IMR-90 (cell line): ENCODE measurements around the gene ZKSCAN8. TPM values are rescaled to one million over a fixed set of nuclear protein-coding genes. Genes with fewer than 3 reads are reported as not detected.

Source experiments
- ATAC-seq: fragments of 200-7000 bp; cut with Tn5 transposase; 2 replicates; pipeline ENCODE4 v1.9.1; 2020; ENCODE audit warnings: low read depth, mild to moderate bottlenecking, moderate library complexity
- BruUV-seq: library from RNA; stranded (reverse); fragments of 400-500 nt; replicated peaks from 2 replicates; lab custom pipeline; 2021; lab: Mats Ljungman, UMichigan
- CTCF ChIA-PET: fragments of 300-600 bp; formaldehyde crosslinking; extraction: SDS; loops from one replicate; lab custom pipeline; 2021; ENCODE audit warnings: antibody characterized with exemption; lab: Yijun Ruan, JAX
- POLR2A ChIA-PET: fragments of 300-600 bp; sonication (Branson Sonifier 250); formaldehyde crosslinking; loops from one replicate; lab custom pipeline; 2022; ENCODE audit warnings: antibody characterized with exemption; ENCODE audit not compliant: unreplicated experiment; lab: Charles Lee
- DNase-seq: peaks from one replicate; pipeline ENCODE4 v3.0.0; 2013
- H2AFZ ChIP-seq: replicated peaks from 2 replicates; pipeline ENCODE3; 2013; ENCODE audit warnings: low read length, mild to moderate bottlenecking; ENCODE audit not compliant: poor library complexity
- H2AK5ac ChIP-seq: 2 replicates; pipeline ENCODE4 v1.6.1; 2013; ENCODE audit warnings: low read depth, low read length, inconsistent platforms
- H2AK9ac ChIP-seq: replicated peaks from 2 replicates; pipeline ENCODE3; 2013; ENCODE audit warnings: mild to moderate bottlenecking, low read depth, low read length, moderate library complexity; ENCODE audit not compliant: poor library complexity
- H2BK120ac ChIP-seq: 2 replicates; pipeline ENCODE4 v1.6.1; 2013; ENCODE audit warnings: low read depth, low read length, inconsistent platforms
- H2BK15ac ChIP-seq: 3 replicates; pipeline ENCODE4 v1.6.1; 2013; ENCODE audit warnings: low read depth, low read length, inconsistent platforms
- H2BK20ac ChIP-seq: 2 replicates; pipeline ENCODE4 v1.6.1; 2013; ENCODE audit warnings: low read depth, mild to moderate bottlenecking, inconsistent platforms, low read length, moderate library complexity
- H2BK5ac ChIP-seq: 2 replicates; pipeline ENCODE4 v1.6.1; 2013; ENCODE audit warnings: mild to moderate bottlenecking, low read depth, low read length, inconsistent platforms; ENCODE audit not compliant: poor library complexity, severe bottlenecking
- H3K14ac ChIP-seq: replicated peaks from 2 replicates; pipeline ENCODE4 v1.6.1; 2013; ENCODE audit warnings: low read depth, low read length, inconsistent platforms
- H3K18ac ChIP-seq: 2 replicates; pipeline ENCODE4 v1.6.1; 2013; ENCODE audit warnings: low read depth, low read length, control low read depth
- H3K23ac ChIP-seq: 2 replicates; pipeline ENCODE4 v1.6.1; 2013; ENCODE audit warnings: low read depth, low read length, inconsistent platforms
- H3K27ac ChIP-seq: 2 replicates; pipeline ENCODE4 v1.5.1; 2013; ENCODE audit warnings: mild to moderate bottlenecking, control low read depth, low read length; ENCODE audit not compliant: insufficient read depth
- H3K27me3 ChIP-seq: 2 replicates; pipeline ENCODE4 v1.6.1; 2013; ENCODE audit warnings: low read length; ENCODE audit not compliant: control insufficient read depth, insufficient read depth
- H3K36me3 ChIP-seq: 2 replicates; pipeline ENCODE4 v1.6.1; 2013; ENCODE audit warnings: low read length, mixed read lengths; ENCODE audit not compliant: control insufficient read depth, insufficient read depth
- H3K4ac ChIP-seq: 2 replicates; pipeline ENCODE4 v1.6.1; 2013; ENCODE audit warnings: low read depth, low read length, inconsistent platforms
- H3K4me1 ChIP-seq: 2 replicates; pipeline ENCODE4 v1.6.1; 2013; ENCODE audit warnings: low read length, mixed read lengths; ENCODE audit not compliant: control insufficient read depth, insufficient read depth
- H3K4me2 ChIP-seq: 2 replicates; pipeline ENCODE4 v1.6.1; 2013; ENCODE audit warnings: low read depth, mild to moderate bottlenecking, control low read depth, low read length, moderate library complexity
- H3K4me3 ChIP-seq: 2 replicates; pipeline ENCODE4 v1.5.1; 2013; ENCODE audit warnings: low read depth, mild to moderate bottlenecking, control low read depth, low read length, moderate library complexity; ENCODE audit not compliant: insufficient read depth
- H3K56ac ChIP-seq: 2 replicates; pipeline ENCODE4 v1.6.1; 2013; ENCODE audit warnings: low read length, inconsistent platforms; ENCODE audit not compliant: insufficient read depth; ENCODE audit errors: extremely low read depth
- H3K79me1 ChIP-seq, 2 experiments: 2 replicates each; pipeline ENCODE4 v1.6.1; 2013; ENCODE audit warnings: low read length in 2 of 2, inconsistent platforms in 1 of 2, low read depth in 1 of 2
- H3K9ac ChIP-seq: 2 replicates; pipeline ENCODE4 v1.6.1; 2013; ENCODE audit warnings: low read depth, low read length, control low read depth
- H3K9me1 ChIP-seq: 2 replicates; pipeline ENCODE4 v1.6.1; 2013; ENCODE audit warnings: low read length, inconsistent platforms; ENCODE audit not compliant: insufficient read depth
- H3K9me3 ChIP-seq: 2 replicates; pipeline ENCODE4 v1.6.1; 2013; ENCODE audit warnings: low read length; ENCODE audit not compliant: control insufficient read depth, insufficient read depth
- H4K20me1 ChIP-seq: 2 replicates; pipeline ENCODE4 v1.6.1; 2013; ENCODE audit warnings: low read length, inconsistent platforms; ENCODE audit not compliant: insufficient read depth
- H4K5ac ChIP-seq: 2 replicates; pipeline ENCODE4 v1.6.1; 2013; ENCODE audit warnings: mild to moderate bottlenecking, low read depth, low read length, control low read depth
- H4K8ac ChIP-seq, 2 experiments: 2 replicates each; pipeline ENCODE4 v1.6.1; 2013; ENCODE audit warnings: low read depth in 2 of 2, low read length in 2 of 2, control low read depth in 1 of 2, inconsistent platforms in 1 of 2
- H4K91ac ChIP-seq: 2 replicates; pipeline ENCODE4 v1.6.1; 2013; ENCODE audit warnings: low read depth, low read length, inconsistent platforms; ENCODE audit not compliant: insufficient read depth
- BHLHE40 ChIP-seq: fragments of 150-350 bp; IDR thresholded peaks from 2 replicates; pipeline ENCODE4 v1.6.1; 2016; ENCODE audit warnings: mild to moderate bottlenecking, low read depth, low read length
- CEBPB ChIP-seq: IDR thresholded peaks from 2 replicates; pipeline ENCODE4 v1.6.1; 2012; ENCODE audit warnings: low read depth, low read length, improper control_type of control experiment
- CHD1 ChIP-seq: IDR thresholded peaks from 2 replicates; pipeline ENCODE4 v1.6.1; 2012; ENCODE audit warnings: low read depth, low read length, improper control_type of control experiment
- CTCF ChIP-seq: conservative IDR thresholded peaks from 2 replicates; pipeline ENCODE4 v1.5.1; 2012; ENCODE audit warnings: mild to moderate bottlenecking, low read depth, low read length, improper control_type of control experiment
- ELK1 ChIP-seq: fragments of 150-350 bp; IDR thresholded peaks from 2 replicates; pipeline ENCODE4 v1.6.1; 2016; ENCODE audit warnings: low read depth, mild to moderate bottlenecking, low read length, moderate library complexity, borderline replicate concordance
- FOS ChIP-seq: fragments of 150-350 bp; IDR thresholded peaks from 2 replicates; pipeline ENCODE4 v1.6.1; 2016; ENCODE audit warnings: low read depth, low read length
- MAFK ChIP-seq: IDR thresholded peaks from 2 replicates; pipeline ENCODE4 v1.6.1; 2012; ENCODE audit warnings: low read depth, low read length, improper control_type of control experiment
- MAZ ChIP-seq: IDR thresholded peaks from 2 replicates; pipeline ENCODE4 v1.6.1; 2012; ENCODE audit warnings: low read depth, mild to moderate bottlenecking, low read length, improper control_type of control experiment, moderate library complexity, borderline replicate concordance
- MXI1 ChIP-seq: IDR thresholded peaks from 2 replicates; pipeline ENCODE4 v1.6.1; 2012; ENCODE audit warnings: low read depth, mild to moderate bottlenecking, low read length, moderate library complexity, borderline replicate concordance
- NFE2L2 ChIP-seq: fragments of 150-350 bp; IDR thresholded peaks from 2 replicates; pipeline ENCODE4 v1.6.1; 2016; ENCODE audit warnings: low read depth, mild to moderate bottlenecking, low read length
- POLR2A ChIP-seq: IDR thresholded peaks from 2 replicates; pipeline ENCODE4 v1.6.1; 2012; ENCODE audit warnings: mild to moderate bottlenecking, low read depth, low read length
- RAD21 ChIP-seq: IDR thresholded peaks from 2 replicates; pipeline ENCODE4 v1.6.1; 2012; ENCODE audit warnings: low read length, improper control_type of control experiment
- RCOR1 ChIP-seq: IDR thresholded peaks from 2 replicates; pipeline ENCODE4 v1.6.1; 2012; ENCODE audit warnings: mild to moderate bottlenecking, low read length, improper control_type of control experiment; ENCODE audit not compliant: insufficient replicate concordance
- RFX5 ChIP-seq: IDR thresholded peaks from 2 replicates; pipeline ENCODE4 v1.8.0; 2012; ENCODE audit warnings: low read depth, mild to moderate bottlenecking, low read length, moderate library complexity
- SMC3 ChIP-seq: fragments of 150-350 bp; IDR thresholded peaks from 2 replicates; pipeline ENCODE4 v1.6.1; 2016; ENCODE audit warnings: low read depth, mild to moderate bottlenecking, antibody characterized with exemption, low read length, moderate library complexity
- USF2 ChIP-seq: fragments of 150-350 bp; IDR thresholded peaks from 2 replicates; pipeline ENCODE4 v1.6.1; 2017; ENCODE audit warnings: mild to moderate bottlenecking, antibody characterized with exemption, low read length, low read depth
- WGBS, 2 experiments: methylation state at CpG; one replicate each; pipeline versions ENCODE4 v1.1.5 to v1.1.7; 2013; ENCODE audit warnings: missing lambda C conversion rate in 2 of 2; ENCODE audit not compliant: insufficient read length in 1 of 2; ENCODE audit errors: extremely low coverage in 2 of 2; 5-methylcytosine and 5-hydroxymethylcytosine counted together
- dilution Hi-C: fragments of 300-500 bp; cut with HindIII; formaldehyde crosslinking; loops from one replicate; pipeline ENCODE4 v1.14.3; 2018; ENCODE audit warnings: low sequenced_read_pairs; ENCODE audit not compliant: unreplicated experiment
- in situ Hi-C: fragments of 300-500 bp; cut with MboI; formaldehyde crosslinking; loops from 3 replicates; pipeline ENCODE4 v1.14.3; 2019; ENCODE audit warnings: low sequenced_read_pairs, inconsistent platforms, mixed read lengths
- intact Hi-C: fragments of 100-400 bp; cut with micrococcal nuclease; formaldehyde crosslinking; loops from 2 replicates; pipeline ENCODE4 v1.10.0; 2022
- polyA plus RNA-seq, 3 experiments: library from polyadenylated mRNA; depleted of rRNA; stranded (reverse); fragments of >200 nt; gene quantifications; 2 replicates each; pipeline ENCODE4 v1.2.3, GENCODE V29; 2012; ENCODE audit warnings: low replicate concordance in 1 of 3
- total RNA-seq: library from RNA; depleted of rRNA; stranded (reverse); fragments of >200 nt; gene quantifications from 2 replicates; pipeline ENCODE4 v1.2.3, GENCODE V29; 2012

ZKSCAN8 gene
- total and polyA plus RNA-seq, 2 of the 4 experiments (the other 2 are of a cell fraction) = 8.3 to 22.8 TPM

- H3K9ac ChIP-seq = no peak overlapping the region
- H3K4ac ChIP-seq = no peak overlapping the region
- H2BK15ac ChIP-seq = no peak overlapping the region
- dilution Hi-C loops (no loop called here), intact Hi-C loops (loop anchor here (2.0 kb wide), 1 partner anchor 15 kb away; the partner anchor contains the start of gene ZKSCAN8), in situ Hi-C loops (no loop called here)
- H3K4me1 ChIP-seq = peaks cover 2% of the 10 kb centered on the region; the same call in 1 of the 2 replicates
- no peak overlapping the region for H3K14ac ChIP-seq
- no peaks in the 10 kb centered on the region for H3K27me3 ChIP-seq
- TF ChIP-seq MXI1 = no peak
- no peak for TF ChIP-seq FOS
- TF ChIP-seq CTCF = no peak
- no peak for TF ChIP-seq BHLHE40
- TF ChIP-seq MAFK = no peak
- no peak for TF ChIP-seq POLR2A
- no peak for TF ChIP-seq CEBPB
- TF ChIP-seq USF2 = no peak
- no peak for TF ChIP-seq NFE2L2
- TF ChIP-seq RFX5 = no peak
- no peak for TF ChIP-seq MAZ
- no peak for TF ChIP-seq CHD1
- no peak for TF ChIP-seq RCOR1
- TF ChIP-seq RAD21 = no peak
- TF ChIP-seq SMC3 = no peak
- no peak for TF ChIP-seq ELK1
- no peak for DNase-seq
- H3K4me2 ChIP-seq = no peak overlapping the region
- peaks cover 32 to 47% of the 10 kb centered on the region in 2 experiments for H3K79me1 ChIP-seq
- no peaks in the 10 kb centered on the region; the same call in 1 of the 2 replicates for H3K9me1 ChIP-seq
- POLR2A ChIA-PET = no interaction called here
- no peak for ATAC-seq
- H3K36me3 ChIP-seq = peaks cover 19% of the 10 kb centered on the region
- no peak overlapping the region for H4K5ac ChIP-seq
- CTCF ChIA-PET = interaction anchor here (0.6 kb wide), 1 partner anchor 58 kb away, joined by 6 read pairs; no protein-coding TSS in a partner anchor
- H2BK20ac ChIP-seq = no peak overlapping the region
- no peak overlapping the region for H2AK5ac ChIP-seq
- H3K9me3 ChIP-seq = no peaks in the 10 kb centered on the region
- BruUV-seq = no TSS peak
- H4K20me1 ChIP-seq = no peaks in the 10 kb centered on the region
- H3K27ac ChIP-seq = no peak overlapping the region
- no peak overlapping the region for H2BK5ac ChIP-seq
- H4K8ac ChIP-seq = no peak overlapping the region; a peak in 1 of 4 replicates
- H2BK120ac ChIP-seq = no peak overlapping the region
- H3K56ac ChIP-seq = no peak overlapping the region
- H4K91ac ChIP-seq = no peak overlapping the region
- no peak overlapping the region for H2AK9ac ChIP-seq
- 90% methylated on average over 2 of the region's 4 CpGs; no CpG with 5 or more reads in 1 of the 2 experiments for WGBS, 2 experiments
- no peak overlapping the region for H2AFZ ChIP-seq
- H3K23ac ChIP-seq = no peak overlapping the region
- no peak overlapping the region for H3K4me3 ChIP-seq
- H3K18ac ChIP-seq = no peak overlapping the region
Observed at GRCh38 chr6:28125401-28125800, 16.3 kb upstream of the ZKSCAN8 start.
